HUES6 (cell line): ENCODE measurements around the gene GMDS.

Experiments used
- H3K27ac ChIP-seq: 2 replicates; pipeline ENCODE4 v1.7.0; 2013; ENCODE audit warnings: low read depth, mild to moderate bottlenecking, low read length, inconsistent platforms
- H3K27me3 ChIP-seq: 2 replicates; pipeline ENCODE4 v1.6.1; 2013; ENCODE audit warnings: low read length; ENCODE audit not compliant: control insufficient read depth, insufficient read depth
- H3K36me3 ChIP-seq: 2 replicates; pipeline ENCODE4 v1.6.1; 2013; ENCODE audit warnings: low read length; ENCODE audit not compliant: control insufficient read depth, insufficient read depth
- H3K4me1 ChIP-seq: 2 replicates; pipeline ENCODE4 v1.6.1; 2013; ENCODE audit warnings: low read length; ENCODE audit not compliant: control insufficient read depth, insufficient read depth
- H3K4me3 ChIP-seq: 2 replicates; pipeline ENCODE4 v1.5.1; 2013; ENCODE audit warnings: low read depth, low read length
- H3K9ac ChIP-seq: one replicate; pipeline ENCODE4 v1.6.1; 2013; ENCODE audit warnings: mild to moderate bottlenecking, low read length
- H3K9me3 ChIP-seq: 2 replicates; pipeline ENCODE4 v1.6.1; 2013; ENCODE audit warnings: low read depth, low read length; ENCODE audit not compliant: control insufficient read depth, insufficient read depth

The GMDS gene

DNA sequence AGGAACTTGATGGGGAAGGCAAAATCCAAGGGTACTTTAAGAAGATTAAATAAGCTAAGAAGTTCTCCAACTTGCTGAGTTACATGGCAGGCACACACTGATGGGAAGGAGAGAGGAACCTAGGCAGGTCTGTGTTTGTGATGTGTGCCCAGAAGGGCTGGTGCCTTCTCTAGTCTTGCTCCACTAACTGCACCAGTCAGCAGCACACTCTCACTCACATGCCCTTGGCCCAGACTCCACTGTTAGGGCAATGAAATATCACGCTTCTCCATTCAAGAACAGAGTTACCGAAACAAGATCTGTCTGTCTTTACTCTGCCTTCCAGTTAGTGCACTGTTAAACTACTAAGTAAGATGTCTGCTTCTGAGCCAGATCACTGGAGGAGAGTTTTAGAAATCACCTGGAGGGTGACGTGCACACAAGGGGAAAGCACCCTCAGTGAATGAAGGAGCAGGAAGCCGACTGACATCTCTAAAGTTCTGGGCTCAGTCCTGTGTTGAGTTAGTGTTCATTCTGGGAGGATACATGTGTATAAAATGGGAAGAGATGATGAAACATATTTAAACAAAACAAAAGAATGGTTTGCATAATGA is 384.6 kb downstream of the GMDS start:
- Histone ChIP-seq H3K27ac (no peak overlapping the region), H3K4me3 (no peak overlapping the region), H3K9me3 (no peaks in the 10 kb centered on the region), H3K36me3 (no peaks in the 10 kb centered on the region), H3K27me3 (no peaks in the 10 kb centered on the region), H3K4me1 (peaks cover 21% of the 10 kb centered on the region), H3K9ac (no peak overlapping the region)

DNA sequence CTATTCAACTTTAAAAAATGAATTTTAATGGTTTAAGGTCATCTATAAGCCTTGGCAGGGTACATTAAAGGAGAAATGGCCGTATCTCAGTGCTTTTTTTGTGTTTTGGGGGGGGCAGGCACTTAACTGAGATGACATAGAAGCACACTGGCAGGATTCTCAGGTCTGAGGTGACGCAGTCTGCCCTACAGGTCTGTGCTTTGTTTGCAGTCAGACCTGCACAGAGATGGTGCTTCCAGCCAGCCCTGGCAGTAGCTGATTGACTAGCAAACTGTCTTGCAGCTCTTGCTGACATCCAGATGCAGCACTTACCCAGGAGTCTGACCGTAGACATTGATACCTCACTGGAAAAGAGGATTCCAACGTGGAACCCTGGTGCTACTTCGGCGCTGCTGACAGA is 386.5 kb downstream of the GMDS start:
- peaks cover 9% of the 10 kb centered on the region for H3K4me1 ChIP-seq
- H3K27ac ChIP-seq: no peak overlapping the region
- H3K4me3 ChIP-seq: no peak overlapping the region
- H3K9ac ChIP-seq: no peak overlapping the region
- no peaks in the 10 kb centered on the region for H3K27me3 ChIP-seq
- H3K9me3 ChIP-seq: no peaks in the 10 kb centered on the region
- H3K36me3 ChIP-seq: no peaks in the 10 kb centered on the region

DNA sequence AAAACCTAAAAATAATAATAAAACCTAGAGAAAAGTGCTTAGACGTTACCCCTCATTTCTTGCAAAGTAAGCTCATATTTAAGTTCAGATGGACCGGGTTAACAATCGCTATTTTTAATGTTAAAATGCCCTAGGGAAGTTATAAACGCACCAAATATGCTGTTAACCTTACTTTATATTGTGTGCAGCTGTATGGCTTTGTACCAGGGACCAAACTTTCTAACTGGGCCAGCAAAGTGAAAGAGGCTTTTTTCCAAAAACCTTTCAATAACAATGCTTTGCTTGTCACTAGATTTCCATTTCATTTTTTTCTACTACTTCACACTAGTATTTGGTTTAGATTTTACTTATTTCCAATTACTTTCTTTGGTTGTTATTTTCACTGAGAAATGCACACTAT is 387.2 kb downstream of the GMDS start:
- Histone ChIP-seq H3K9me3 (no peaks in the 10 kb centered on the region), H3K27ac (no peak overlapping the region), H3K9ac (no peak overlapping the region), H3K36me3 (no peaks in the 10 kb centered on the region), H3K4me3 (no peak overlapping the region), H3K4me1 (peaks cover 9% of the 10 kb centered on the region), H3K27me3 (no peaks in the 10 kb centered on the region)

DNA sequence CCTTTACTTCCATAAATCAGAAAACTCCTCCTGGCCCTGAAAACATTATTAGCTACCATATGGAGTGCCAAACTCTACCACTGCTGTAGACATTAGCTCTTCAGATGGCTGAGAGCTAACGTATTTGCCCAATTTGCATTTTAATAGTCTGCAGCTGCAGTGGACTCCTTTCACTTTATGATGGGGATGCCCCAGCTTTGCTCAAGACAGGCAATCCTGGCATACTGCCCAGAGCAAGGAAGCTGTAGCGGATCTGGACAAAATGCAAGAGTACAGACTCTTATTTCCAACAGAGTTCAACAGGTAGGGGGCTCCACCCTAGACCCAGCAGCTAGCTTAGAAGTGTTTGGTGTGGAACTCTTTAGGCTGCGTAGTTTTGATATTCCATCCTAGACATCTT is 389.0 kb downstream of the GMDS start:
- H3K9ac ChIP-seq: no peak overlapping the region
- H3K27ac ChIP-seq: no peak overlapping the region
- H3K4me3 ChIP-seq: no peak overlapping the region

DNA sequence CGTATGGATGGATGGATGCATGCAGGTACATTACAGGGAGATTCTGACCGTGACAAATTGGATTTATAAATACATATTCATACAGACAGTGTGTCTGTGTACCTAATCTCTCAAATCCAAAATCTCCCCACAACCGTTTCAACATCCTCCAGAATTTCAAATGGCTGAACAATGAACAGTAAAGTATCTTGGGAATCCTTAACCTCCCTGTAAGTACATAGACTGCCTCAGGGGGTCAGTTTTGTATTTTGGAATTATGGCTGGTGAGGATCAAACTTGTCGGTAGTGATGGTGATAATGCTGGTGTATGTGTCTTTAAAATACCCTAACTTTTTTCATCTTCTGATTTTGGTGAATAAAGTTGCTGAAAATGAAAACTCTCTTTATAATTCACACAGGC is 389.5 kb downstream of the GMDS start:
- no peaks in the 10 kb centered on the region for H3K36me3 ChIP-seq
- peaks cover 9% of the 10 kb centered on the region for H3K4me1 ChIP-seq
- no peak overlapping the region for H3K27ac ChIP-seq
- no peak overlapping the region for H3K4me3 ChIP-seq
- H3K9me3 ChIP-seq: no peaks in the 10 kb centered on the region
- H3K27me3 ChIP-seq: no peaks in the 10 kb centered on the region
- no peak overlapping the region for H3K9ac ChIP-seq

More for the DNA sequence above, 389.0 kb downstream of the GMDS start:
- Histone ChIP-seq H3K27me3 (no peaks in the 10 kb centered on the region), H3K9me3 (no peaks in the 10 kb centered on the region), H3K4me1 (peaks cover 9% of the 10 kb centered on the region), H3K36me3 (no peaks in the 10 kb centered on the region)

DNA sequence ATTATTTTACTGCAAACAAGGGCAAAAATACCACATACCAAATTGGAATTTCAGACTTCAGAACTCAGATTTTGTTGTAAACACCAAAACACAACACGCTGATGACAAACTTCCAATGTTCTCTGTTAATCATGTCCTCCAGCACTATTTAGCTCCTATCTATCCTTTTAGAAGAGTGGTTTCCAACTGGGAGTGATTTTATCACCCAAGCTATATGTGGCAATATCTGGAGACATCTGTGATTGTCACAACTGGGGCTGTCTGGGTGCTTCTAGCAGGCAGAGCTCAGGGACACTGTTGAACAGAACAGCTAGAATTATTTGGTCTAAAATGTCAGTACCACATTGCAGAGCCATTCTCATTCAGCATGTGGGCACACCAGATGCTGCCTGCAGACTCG is 391.1 kb downstream of the GMDS start:
- Histone ChIP-seq H3K27me3 (no peaks in the 10 kb centered on the region), H3K4me1 (peaks cover 9% of the 10 kb centered on the region), H3K9ac (no peak overlapping the region), H3K9me3 (no peaks in the 10 kb centered on the region), H3K4me3 (no peak overlapping the region), H3K27ac (no peak overlapping the region), H3K36me3 (no peaks in the 10 kb centered on the region)

DNA sequence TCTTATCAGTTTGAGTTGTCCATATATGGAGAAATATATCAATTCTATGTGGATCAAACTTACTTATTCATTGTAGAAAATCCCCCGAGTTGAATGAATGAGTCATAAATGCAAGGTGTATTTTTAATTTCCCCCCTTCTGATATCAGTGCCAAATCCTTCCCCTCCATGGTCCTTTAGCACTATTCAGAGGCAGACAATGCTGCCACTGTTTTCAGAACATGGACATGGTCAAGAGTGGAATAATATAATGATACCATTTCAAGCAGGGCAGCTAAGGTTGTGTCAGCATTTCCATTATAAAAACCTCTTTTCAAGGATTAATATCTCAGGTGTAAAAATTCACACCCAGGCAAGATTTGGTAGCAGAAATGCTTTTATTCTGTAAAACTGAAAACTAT is 391.6 kb downstream of the GMDS start:
- Histone ChIP-seq H3K4me1 (peaks cover 9% of the 10 kb centered on the region), H3K9ac (no peak overlapping the region)

DNA sequence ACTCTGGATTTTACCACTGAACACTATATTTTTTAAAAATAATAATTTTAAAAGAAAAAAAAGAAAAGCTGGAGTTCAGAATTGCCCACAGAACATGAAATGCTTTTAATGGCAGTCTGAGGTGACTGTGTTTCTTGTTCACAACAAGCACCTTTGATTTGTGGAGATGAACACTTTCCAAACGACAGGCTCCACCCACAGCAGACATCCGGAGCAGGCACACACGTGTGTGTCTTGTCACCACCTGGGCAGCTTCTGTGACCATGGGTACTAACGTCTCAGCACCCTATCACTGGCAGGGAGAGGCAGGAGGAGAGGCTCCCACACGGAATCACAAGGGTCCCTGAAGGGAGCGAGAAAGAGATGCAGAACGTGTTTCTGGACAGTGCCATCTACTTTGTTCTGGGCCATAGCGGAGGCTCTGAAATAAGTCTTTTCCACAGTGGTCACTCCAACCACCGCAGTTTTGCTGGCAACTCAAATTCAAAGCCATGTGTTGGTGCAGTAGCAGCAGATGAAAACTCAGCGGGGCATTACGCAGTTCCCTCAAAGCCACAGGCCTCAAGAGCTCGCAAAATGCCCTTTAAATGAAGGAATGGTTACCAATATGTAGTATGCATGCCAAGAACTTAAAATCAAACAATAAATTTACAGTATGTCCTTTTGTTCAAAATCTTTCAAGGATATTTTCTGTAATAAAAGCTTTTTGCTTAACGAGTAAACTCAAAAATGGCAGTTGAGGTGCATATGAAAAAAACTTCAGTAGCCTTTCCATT is 393.5 kb downstream of the GMDS start:
- Histone ChIP-seq H3K36me3 (no peaks in the 10 kb centered on the region), H3K27me3 (no peaks in the 10 kb centered on the region), H3K27ac (no peak overlapping the region), H3K9me3 (no peaks in the 10 kb centered on the region), H3K4me1 (peaks cover 9% of the 10 kb centered on the region; the same call in 1 of the 2 replicates), H3K9ac (no peak overlapping the region), H3K4me3 (no peak overlapping the region)

More for the DNA sequence above, 391.6 kb downstream of the GMDS start:
- Histone ChIP-seq H3K4me3 (no peak overlapping the region), H3K27ac (no peak overlapping the region), H3K36me3 (no peaks in the 10 kb centered on the region), H3K9me3 (no peaks in the 10 kb centered on the region), H3K27me3 (no peaks in the 10 kb centered on the region)

DNA sequence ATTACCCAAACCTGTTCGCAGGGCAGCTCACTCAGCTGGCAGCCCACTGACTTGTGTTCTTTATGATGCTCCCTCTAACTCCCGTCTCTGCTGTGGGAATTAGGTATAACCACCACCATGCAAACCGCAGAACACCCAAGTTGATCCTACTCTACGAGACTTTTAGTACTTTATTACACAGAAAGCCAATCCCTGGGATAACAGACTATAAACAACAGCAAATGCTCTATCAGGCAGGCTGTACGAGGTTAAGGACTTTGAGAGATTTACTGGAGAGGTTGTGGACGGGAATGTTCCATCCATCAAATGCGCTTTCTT is 394.6 kb downstream of the GMDS start:
- Histone ChIP-seq H3K9me3 (peaks cover 9% of the 10 kb centered on the region), H3K36me3 (no peaks in the 10 kb centered on the region), H3K9ac (no peak overlapping the region), H3K27me3 (no peaks in the 10 kb centered on the region), H3K4me1 (no peaks in the 10 kb centered on the region), H3K4me3 (no peak overlapping the region), H3K27ac (no peak overlapping the region)

DNA sequence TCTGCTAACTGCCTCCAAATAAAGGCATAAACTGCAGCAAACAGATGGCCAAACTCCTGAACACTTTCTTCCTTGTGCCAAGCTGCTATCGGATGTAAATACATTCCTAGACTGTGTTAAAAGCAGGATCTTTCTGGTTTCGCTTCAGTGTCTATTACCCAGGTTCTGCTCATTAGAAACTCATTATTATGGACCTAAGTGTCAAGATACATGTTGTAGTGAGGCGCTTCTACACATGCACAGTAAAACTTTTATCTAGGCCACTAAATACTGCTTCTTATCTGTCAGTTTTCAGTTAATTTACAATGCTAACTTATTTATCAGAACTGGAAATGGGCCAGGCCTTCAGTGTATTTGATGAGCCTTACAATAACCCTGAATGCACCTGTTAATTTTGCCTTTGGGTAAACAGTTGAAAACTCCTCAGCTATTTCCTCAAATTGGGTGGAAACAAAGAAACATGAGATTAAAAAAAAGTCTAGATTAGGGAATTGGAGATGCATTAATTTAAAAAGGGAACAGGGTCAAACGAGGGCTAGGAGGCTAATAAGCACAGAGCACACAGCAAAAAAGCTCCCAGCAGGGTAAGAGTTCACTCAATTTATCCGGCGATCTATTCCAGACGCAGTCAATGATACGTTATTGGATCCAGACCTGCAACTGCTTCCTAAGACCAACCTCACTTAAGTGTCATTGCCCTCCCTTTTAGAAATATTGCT is 395.1 kb downstream of the GMDS start:
- Histone ChIP-seq H3K27ac (no peak overlapping the region), H3K9ac (no peak overlapping the region), H3K9me3 (peaks cover 14% of the 10 kb centered on the region), H3K27me3 (no peaks in the 10 kb centered on the region), H3K36me3 (no peaks in the 10 kb centered on the region), H3K4me3 (no peak overlapping the region), H3K4me1 (no peaks in the 10 kb centered on the region)

DNA sequence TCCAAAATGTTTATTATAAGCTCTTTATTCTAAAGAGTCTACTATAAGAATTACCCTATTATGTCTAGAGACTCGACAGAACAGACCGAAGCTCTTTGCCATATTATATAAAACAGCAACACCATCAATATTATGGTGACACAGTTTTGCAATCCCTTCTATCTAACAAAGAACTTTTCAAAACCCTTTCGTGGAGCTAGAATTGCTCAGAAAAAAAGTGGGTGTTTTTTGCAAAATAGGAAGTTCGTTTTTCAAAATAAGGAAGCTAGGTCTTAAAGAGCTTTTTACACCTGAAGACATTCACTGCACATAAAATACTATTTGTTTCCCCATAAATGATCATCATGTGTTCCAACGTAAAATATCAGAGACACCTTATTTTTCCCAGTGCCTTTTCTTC is 395.7 kb downstream of the GMDS start:
- H3K9me3 ChIP-seq: peaks cover 20% of the 10 kb centered on the region
- H3K27me3 ChIP-seq: no peaks in the 10 kb centered on the region
- H3K36me3 ChIP-seq: no peaks in the 10 kb centered on the region
- H3K9ac ChIP-seq: no peak overlapping the region
- no peak overlapping the region for H3K4me3 ChIP-seq
- no peak overlapping the region for H3K27ac ChIP-seq
- no peaks in the 10 kb centered on the region for H3K4me1 ChIP-seq
